Colonic mucosa (tissue), 4 donors: Measurements from ENCODE around the gene GDPD3. TPM values are rescaled to one million over a fixed set of nuclear protein-coding genes. Genes with fewer than 3 reads are reported as not detected.

Source experiments
- DNase-seq: peaks from one replicate; pipeline ENCODE4 v3.0.0-alpha.2; 2020
- H3K27ac ChIP-seq: fragments of 200-600 bp; one replicate; pipeline ENCODE4 v1.8.0; 2021
- H3K27me3 ChIP-seq: fragments of 200-600 bp; one replicate; pipeline ENCODE4 v1.8.0; 2021
- H3K36me3 ChIP-seq: fragments of 200-600 bp; one replicate; pipeline ENCODE4 v1.8.0; 2021
- H3K4me1 ChIP-seq: fragments of 200-600 bp; one replicate; pipeline ENCODE4 v1.8.0; 2021; ENCODE audit warnings: mild to moderate bottlenecking
- H3K4me3 ChIP-seq: fragments of 200-600 bp; one replicate; pipeline ENCODE4 v1.8.0; 2021
- H3K9ac ChIP-seq, 2 donors: one replicate each; pipeline ENCODE4 v1.7.0; 2013; ENCODE audit warnings: control low read depth in 2 of 2, low read depth in 2 of 2, low read length in 2 of 2
- H3K9me3 ChIP-seq: fragments of 200-600 bp; one replicate; pipeline ENCODE4 v1.8.0; 2021
- intact Hi-C: fragments of 100-400 bp; cut with DNase I; formaldehyde crosslinking; loops from one replicate; pipeline ENCODE4 v1.14.1; 2022
- total RNA-seq, 2 donors: library from RNA; stranded (reverse); fragmentation: NEBNext Ultra II Directional in 1 of 2; extraction: Animal tissue kit (Norgen Biotek cat#: 25700) in 1 of 2; gene quantifications; one replicate each; pipeline ENCODE4 v1.2.1, GENCODE V29; 2021
- TF ChIP-seq, protein P1 (sequence below): fragments of 200-600 bp; IDR thresholded peaks from one replicate; pipeline ENCODE4 v1.8.0; 2022; ENCODE audit warnings: antibody characterized with exemption, mild to moderate bottlenecking
- donor health status: healthy.
- donor health status: DM: no; HTN: no; CAD: no.
- donor health status: DM: no; HTN: no; CAD: no.

Gene GDPD3
- total RNA-seq, 2 donors from 2014 or later = 40.4 to 95.2 TPM

DNA sequence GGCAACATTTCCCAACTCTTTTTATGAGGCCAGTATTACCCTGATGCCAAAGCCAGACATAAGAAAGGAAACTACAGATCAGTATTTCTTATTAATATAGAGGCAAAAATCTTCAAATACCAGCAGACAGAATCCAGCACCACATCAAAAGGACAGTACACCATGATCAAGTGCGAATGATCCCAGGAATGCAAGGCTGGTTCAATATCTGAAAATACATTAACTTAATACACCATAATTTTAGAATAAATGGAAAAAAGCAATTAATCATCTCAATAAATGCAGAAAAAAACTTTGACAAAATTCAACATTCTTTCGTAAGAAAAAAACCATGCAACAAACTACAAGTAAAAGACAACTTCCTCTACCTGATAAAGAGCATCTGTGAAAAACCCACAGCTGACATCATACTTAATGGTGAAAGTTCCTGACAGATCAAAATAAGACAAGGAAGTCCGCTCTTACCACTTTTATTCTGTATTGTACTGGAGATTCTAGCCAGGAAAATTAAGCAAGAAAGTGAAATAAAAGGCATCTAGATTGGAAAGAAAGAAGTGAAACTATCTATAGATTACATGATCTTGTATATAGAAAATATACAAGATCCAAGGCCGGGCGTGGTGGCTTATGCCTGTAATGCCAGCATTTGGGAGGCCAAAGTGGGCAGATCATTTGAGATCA, 36.1 kb upstream of the GDPD3 start:
- DNase-seq = no peak
- Histone ChIP-seq H3K27ac (no peak overlapping the region), H3K36me3 (no peaks in the 10 kb centered on the region), H3K27me3 (no peaks in the 10 kb centered on the region), H3K4me3 (no peak overlapping the region), H3K9me3 (no peaks in the 10 kb centered on the region), H3K9ac (no peak overlapping the region), H3K4me1 (no peaks in the 10 kb centered on the region)
- TF ChIP-seq, protein P1, sequence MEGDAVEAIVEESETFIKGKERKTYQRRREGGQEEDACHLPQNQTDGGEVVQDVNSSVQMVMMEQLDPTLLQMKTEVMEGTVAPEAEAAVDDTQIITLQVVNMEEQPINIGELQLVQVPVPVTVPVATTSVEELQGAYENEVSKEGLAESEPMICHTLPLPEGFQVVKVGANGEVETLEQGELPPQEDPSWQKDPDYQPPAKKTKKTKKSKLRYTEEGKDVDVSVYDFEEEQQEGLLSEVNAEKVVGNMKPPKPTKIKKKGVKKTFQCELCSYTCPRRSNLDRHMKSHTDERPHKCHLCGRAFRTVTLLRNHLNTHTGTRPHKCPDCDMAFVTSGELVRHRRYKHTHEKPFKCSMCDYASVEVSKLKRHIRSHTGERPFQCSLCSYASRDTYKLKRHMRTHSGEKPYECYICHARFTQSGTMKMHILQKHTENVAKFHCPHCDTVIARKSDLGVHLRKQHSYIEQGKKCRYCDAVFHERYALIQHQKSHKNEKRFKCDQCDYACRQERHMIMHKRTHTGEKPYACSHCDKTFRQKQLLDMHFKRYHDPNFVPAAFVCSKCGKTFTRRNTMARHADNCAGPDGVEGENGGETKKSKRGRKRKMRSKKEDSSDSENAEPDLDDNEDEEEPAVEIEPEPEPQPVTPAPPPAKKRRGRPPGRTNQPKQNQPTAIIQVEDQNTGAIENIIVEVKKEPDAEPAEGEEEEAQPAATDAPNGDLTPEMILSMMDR = no peak
- intact Hi-C loops = no loop called here

DNA sequence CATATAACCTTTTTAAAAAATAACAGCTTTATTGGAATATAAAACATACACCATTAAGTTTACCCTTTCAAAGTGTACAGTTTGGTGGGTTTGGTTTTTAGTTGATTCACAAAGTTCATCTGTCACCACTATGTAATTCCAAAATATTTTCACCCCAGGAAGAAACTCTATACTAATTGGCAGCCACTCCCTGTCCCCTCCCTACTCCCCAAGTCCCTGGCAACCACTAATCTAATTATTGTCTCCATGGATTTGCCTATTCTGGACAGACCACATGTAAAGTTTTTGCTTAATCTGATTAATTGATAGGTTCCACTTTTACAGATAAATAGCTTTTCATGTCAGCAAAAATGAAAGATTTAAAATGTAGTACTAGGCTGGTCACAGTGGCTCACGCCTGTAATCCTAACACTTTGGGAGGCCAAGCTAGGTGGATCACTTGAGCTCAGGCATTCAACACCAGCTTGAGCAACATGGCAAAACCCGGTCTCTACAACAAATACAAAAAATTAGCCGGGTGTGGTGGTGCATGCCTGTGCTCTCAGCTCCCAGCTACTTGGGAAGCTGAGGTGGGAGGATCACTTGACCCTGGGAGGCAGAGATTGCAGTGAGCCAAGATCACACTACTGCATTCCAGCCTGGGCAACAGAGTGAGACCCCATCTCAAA, 34.6 kb upstream of the GDPD3 start:
- intact Hi-C loops = no loop called here
- no peak for DNase-seq
- no peaks in the 10 kb centered on the region for H3K4me1 ChIP-seq
- no peaks in the 10 kb centered on the region for H3K9me3 ChIP-seq
- H3K4me3 ChIP-seq = no peak overlapping the region
- no peak overlapping the region for H3K27ac ChIP-seq
- TF ChIP-seq, protein P1 = no peak
- H3K36me3 ChIP-seq = no peaks in the 10 kb centered on the region
- no peaks in the 10 kb centered on the region for H3K27me3 ChIP-seq
- H3K9ac ChIP-seq = no peak overlapping the region

DNA sequence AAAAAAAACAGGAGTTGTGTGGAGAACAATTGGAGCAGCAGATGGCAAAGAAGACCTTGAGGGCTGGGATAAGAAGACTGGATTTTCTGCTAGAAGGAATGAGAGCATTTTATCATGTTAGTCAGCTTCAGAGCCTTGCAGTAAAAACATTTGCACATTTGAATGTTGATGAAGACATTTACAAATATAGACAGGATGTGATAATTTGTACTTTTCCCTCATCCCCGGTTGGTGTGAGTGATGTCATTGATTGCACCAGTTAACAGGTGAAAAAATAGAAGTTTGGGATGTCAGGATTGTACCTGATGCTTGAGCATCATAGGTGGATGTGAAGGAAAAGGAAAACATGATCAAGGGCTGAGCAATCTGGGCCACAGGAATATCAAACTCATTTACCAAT, 32.3 kb upstream of the GDPD3 start:
- H3K4me3 ChIP-seq = no peak overlapping the region
- H3K27me3 ChIP-seq = no peaks in the 10 kb centered on the region
- H3K9me3 ChIP-seq = no peaks in the 10 kb centered on the region
- intact Hi-C loops = no loop called here
- no peaks in the 10 kb centered on the region for H3K4me1 ChIP-seq
- DNase-seq = no peak
- TF ChIP-seq, protein P1 = no peak
- no peak overlapping the region for H3K9ac ChIP-seq
- H3K27ac ChIP-seq = no peak overlapping the region
- no peaks in the 10 kb centered on the region for H3K36me3 ChIP-seq

DNA sequence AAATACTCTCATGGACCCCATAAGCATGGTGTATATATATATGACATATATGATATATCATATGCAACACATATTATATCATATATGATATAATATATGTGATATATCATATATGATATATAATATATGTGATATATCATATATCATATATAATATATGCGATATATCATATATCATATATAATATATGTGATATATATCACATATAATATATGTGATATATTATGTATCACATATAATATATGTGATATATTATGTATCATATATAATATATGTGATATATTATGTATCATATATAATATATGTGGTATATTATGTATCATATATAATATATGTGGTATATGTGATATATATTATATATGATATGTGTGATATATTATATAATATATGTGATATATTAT, 31.6 kb upstream of the GDPD3 start:
- no peak overlapping the region for H3K27ac ChIP-seq

DNA sequence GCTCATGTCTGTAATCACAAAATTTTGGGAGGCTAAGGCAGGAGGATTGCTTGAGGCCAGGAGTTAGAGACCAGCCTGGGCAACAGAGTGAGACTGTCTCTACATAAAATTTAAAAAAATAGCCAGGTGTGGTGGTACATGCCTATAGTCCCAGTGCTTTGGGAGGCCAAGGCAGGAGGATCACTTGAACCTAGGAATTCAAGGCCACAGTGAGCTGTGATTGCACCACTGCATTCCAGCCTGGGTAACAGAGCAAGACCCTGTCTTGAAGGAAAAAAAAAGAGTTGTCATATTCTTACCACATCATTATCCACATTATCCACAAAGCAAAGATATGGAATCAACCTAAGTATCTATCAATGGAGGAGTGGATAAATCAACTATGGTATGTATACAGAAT, 30.7 kb upstream of the GDPD3 start:
- Histone ChIP-seq H3K27ac (no peak overlapping the region), H3K4me3 (no peak overlapping the region), H3K27me3 (no peaks in the 10 kb centered on the region), H3K36me3 (no peaks in the 10 kb centered on the region), H3K9ac (no peak overlapping the region), H3K9me3 (no peaks in the 10 kb centered on the region), H3K4me1 (peaks cover 11% of the 10 kb centered on the region)
- no peak for DNase-seq
- intact Hi-C loops = no loop called here
- TF ChIP-seq, protein P1 = no peak

More for the DNA sequence above, 31.6 kb upstream of the GDPD3 start:
- Histone ChIP-seq H3K4me1 (peaks cover 5% of the 10 kb centered on the region), H3K9ac (no peak overlapping the region), H3K4me3 (no peak overlapping the region), H3K9me3 (no peaks in the 10 kb centered on the region), H3K27me3 (no peaks in the 10 kb centered on the region), H3K36me3 (no peaks in the 10 kb centered on the region)
- intact Hi-C loops = no loop called here
- DNase-seq = no peak
- TF ChIP-seq, protein P1 = no peak
